ENCODE results near the gene EXOC4.

The EXOC4 gene

DNA sequence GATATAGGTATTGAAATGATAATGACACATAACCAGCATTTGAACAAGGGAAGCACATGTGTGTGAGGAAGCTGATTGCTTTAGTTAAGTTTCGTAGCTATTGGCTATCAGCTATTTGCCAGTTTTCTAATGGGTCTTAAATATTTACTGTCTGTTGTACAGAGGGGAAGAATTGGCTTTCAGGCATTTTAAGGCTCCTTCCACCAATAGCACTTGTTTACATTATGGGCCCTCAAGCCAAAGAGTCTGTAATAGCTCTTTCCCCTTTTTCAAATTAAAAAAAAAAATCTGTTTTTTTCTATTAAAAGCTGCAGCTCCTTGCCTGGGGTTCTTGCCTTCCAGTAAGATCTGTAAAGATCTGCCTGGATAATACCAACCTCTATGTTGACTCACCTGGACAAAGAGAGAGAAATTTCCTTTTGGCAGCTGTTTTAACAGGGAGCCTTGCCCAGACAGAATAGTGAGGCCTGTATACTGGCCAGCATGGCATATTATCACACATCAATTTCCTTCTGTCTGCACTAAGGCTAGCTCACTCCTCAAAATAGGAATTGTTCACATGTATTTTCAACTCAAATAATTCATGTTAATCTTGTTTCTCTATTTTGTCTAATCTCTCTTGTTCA, 769.5 kb downstream of the EXOC4 start:
- H3K4me3 ChIP-seq (ENCODE audit: insufficient read length, low read depth), result no peak overlapping the region
- DNase-seq (ENCODE audit: low read depth, low spot score), result no peak
- H3K4me1 ChIP-seq (ENCODE audit: insufficient read depth, insufficient read length), result no peaks in the 10 kb centered on the region
- TF ChIP-seq SUZ12 (IDR thresholded peaks at IDR 0.05; ENCODE audit: extremely low read depth, insufficient read depth, insufficient read length), result no peak
- TF ChIP-seq YY1 (IDR thresholded peaks at IDR 0.05; ENCODE audit: insufficient read depth, insufficient read length), result no peak
- no peak for TF ChIP-seq ZNF274 (IDR thresholded peaks at IDR 0.05; ENCODE audit: low read depth, low read length)
- H3K27me3 ChIP-seq (ENCODE audit: insufficient read depth, insufficient read length), result no peaks in the 10 kb centered on the region
- no peak overlapping the region for H3K9ac ChIP-seq (ENCODE audit: insufficient read length, low read depth)
- no peaks in the 10 kb centered on the region for H3K9me3 ChIP-seq (ENCODE audit: insufficient read depth, low read length)
- H3K36me3 ChIP-seq (ENCODE audit: insufficient read depth, insufficient read length, low read length), result no peaks in the 10 kb centered on the region

DNA sequence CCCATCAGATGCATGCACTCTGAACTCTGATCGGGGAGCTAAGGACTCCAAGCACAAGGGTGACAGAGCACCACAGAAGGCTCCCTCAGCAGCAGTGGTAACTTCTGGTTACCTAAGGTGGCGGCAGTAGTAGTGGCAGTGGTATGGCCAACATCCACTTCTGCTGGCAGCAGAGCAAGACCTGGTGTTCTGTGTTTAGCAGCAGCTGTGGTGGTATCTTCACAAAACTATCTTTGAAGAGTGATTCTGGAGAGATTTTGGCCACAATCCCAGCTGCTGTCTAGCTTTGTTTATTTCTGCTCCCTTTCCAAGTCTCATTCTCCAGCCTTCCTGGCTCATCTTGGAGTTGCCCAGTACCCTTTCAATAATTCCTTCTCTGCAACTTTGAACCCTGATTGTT, 771.9 kb downstream of the EXOC4 start:
- Histone ChIP-seq H3K4me1 (ENCODE audit: insufficient read depth, insufficient read length) (no peaks in the 10 kb centered on the region), H3K36me3 (ENCODE audit: insufficient read depth, insufficient read length, low read length) (no peaks in the 10 kb centered on the region), H3K9ac (ENCODE audit: insufficient read length, low read depth) (no peak overlapping the region), H3K4me3 (ENCODE audit: insufficient read length, low read depth) (no peak overlapping the region), H3K9me3 (ENCODE audit: insufficient read depth, low read length) (peaks cover 12% of the 10 kb centered on the region; the same call in 1 of the 2 replicates), H3K27me3 (ENCODE audit: insufficient read depth, insufficient read length) (no peaks in the 10 kb centered on the region)
- DNase-seq (ENCODE audit: low read depth, low spot score), result no peak
- TF ChIP-seq SUZ12 (IDR thresholded peaks at IDR 0.05; ENCODE audit: extremely low read depth, insufficient read depth, insufficient read length), result no peak
- no peak for TF ChIP-seq ZNF274 (IDR thresholded peaks at IDR 0.05; ENCODE audit: low read depth, low read length)
- TF ChIP-seq YY1 (IDR thresholded peaks at IDR 0.05; ENCODE audit: insufficient read depth, insufficient read length), result no peak

GRCh38 chr7:134028853-134029252, 776.0 kb downstream of the EXOC4 start:
- peak; percentile 80 for DNase-seq (ENCODE audit: low read depth, low spot score)
- H3K36me3 ChIP-seq (ENCODE audit: insufficient read depth, insufficient read length, low read length), result no peaks in the 10 kb centered on the region

DNA sequence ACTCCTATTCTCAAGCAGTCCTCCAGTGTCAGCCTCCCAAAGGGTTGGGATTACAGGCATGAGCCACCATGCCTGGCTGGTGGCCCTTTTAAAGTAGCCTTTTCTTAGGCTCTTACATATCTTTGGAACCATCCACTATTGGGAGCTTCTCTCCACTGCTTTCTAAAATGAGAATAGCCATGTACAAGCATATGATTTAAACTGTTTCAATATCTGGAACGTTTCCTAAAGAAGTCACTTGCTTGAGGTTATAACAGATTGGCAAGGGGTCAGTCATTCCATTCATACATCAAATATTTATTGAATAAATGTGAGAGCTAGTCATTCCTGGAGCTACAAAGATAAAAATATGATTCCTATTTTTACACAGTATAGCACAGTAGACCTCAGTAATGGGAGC, 776.9 kb downstream of the EXOC4 start:
- Histone ChIP-seq H3K9me3 (ENCODE audit: insufficient read depth, low read length) (peaks cover 19% of the 10 kb centered on the region; the same call in 1 of the 2 replicates), H3K9ac (ENCODE audit: insufficient read length, low read depth) (no peak overlapping the region), H3K27me3 (ENCODE audit: insufficient read depth, insufficient read length) (no peaks in the 10 kb centered on the region), H3K4me3 (ENCODE audit: insufficient read length, low read depth) (no peak overlapping the region), H3K36me3 (ENCODE audit: insufficient read depth, insufficient read length, low read length) (no peaks in the 10 kb centered on the region), H3K4me1 (ENCODE audit: insufficient read depth, insufficient read length) (no peaks in the 10 kb centered on the region)
- TF ChIP-seq ZNF274 (IDR thresholded peaks at IDR 0.05; ENCODE audit: low read depth, low read length), result no peak
- no peak for TF ChIP-seq SUZ12 (IDR thresholded peaks at IDR 0.05; ENCODE audit: extremely low read depth, insufficient read depth, insufficient read length)
- TF ChIP-seq YY1 (IDR thresholded peaks at IDR 0.05; ENCODE audit: insufficient read depth, insufficient read length), result no peak
- no peak for DNase-seq (ENCODE audit: low read depth, low spot score)

More at GRCh38 chr7:134028853-134029252, 776.0 kb downstream of the EXOC4 start:
- Histone ChIP-seq H3K27me3 (ENCODE audit: insufficient read depth, insufficient read length) (no peaks in the 10 kb centered on the region), H3K4me1 (ENCODE audit: insufficient read depth, insufficient read length) (no peaks in the 10 kb centered on the region), H3K4me3 (ENCODE audit: insufficient read length, low read depth) (no peak overlapping the region), H3K9me3 (ENCODE audit: insufficient read depth, low read length) (peaks cover 19% of the 10 kb centered on the region; the same call in 1 of the 2 replicates), H3K9ac (ENCODE audit: insufficient read length, low read depth) (no peak overlapping the region)
- no peak for TF ChIP-seq YY1 (IDR thresholded peaks at IDR 0.05; ENCODE audit: insufficient read depth, insufficient read length)
- no peak for TF ChIP-seq ZNF274 (IDR thresholded peaks at IDR 0.05; ENCODE audit: low read depth, low read length)
- TF ChIP-seq SUZ12 (IDR thresholded peaks at IDR 0.05; ENCODE audit: extremely low read depth, insufficient read depth, insufficient read length), result no peak

- H3K4me3 ChIP-seq (ENCODE audit: insufficient read length, low read depth), result no peak overlapping the region
- H3K9ac ChIP-seq (ENCODE audit: insufficient read length, low read depth), result no peak overlapping the region
- H3K4me1 ChIP-seq (ENCODE audit: insufficient read depth, insufficient read length), result no peaks in the 10 kb centered on the region
- H3K9me3 ChIP-seq (ENCODE audit: insufficient read depth, low read length), result peaks cover 19% of the 10 kb centered on the region; the same call in 1 of the 2 replicates
- DNase-seq (ENCODE audit: low read depth, low spot score), result no peak
- no peaks in the 10 kb centered on the region for H3K36me3 ChIP-seq (ENCODE audit: insufficient read depth, insufficient read length, low read length)
- H3K27me3 ChIP-seq (ENCODE audit: insufficient read depth, insufficient read length), result no peaks in the 10 kb centered on the region
- TF ChIP-seq ZNF274 (IDR thresholded peaks at IDR 0.05; ENCODE audit: low read depth, low read length), result no peak
- TF ChIP-seq SUZ12 (IDR thresholded peaks at IDR 0.05; ENCODE audit: extremely low read depth, insufficient read depth, insufficient read length), result no peak
- TF ChIP-seq YY1 (IDR thresholded peaks at IDR 0.05; ENCODE audit: insufficient read depth, insufficient read length), result no peak
These were observed 777.6 kb downstream of the EXOC4 start for GRCh38 chr7:134030460-134030865.

GRCh38 chr7:134031835-134032617, 779.1 kb downstream of the EXOC4 start:
- peaks cover 19% of the 10 kb centered on the region; the same call in 1 of the 2 replicates for H3K9me3 ChIP-seq (ENCODE audit: insufficient read depth, low read length)
- no peak for DNase-seq (ENCODE audit: low read depth, low spot score)

DNA sequence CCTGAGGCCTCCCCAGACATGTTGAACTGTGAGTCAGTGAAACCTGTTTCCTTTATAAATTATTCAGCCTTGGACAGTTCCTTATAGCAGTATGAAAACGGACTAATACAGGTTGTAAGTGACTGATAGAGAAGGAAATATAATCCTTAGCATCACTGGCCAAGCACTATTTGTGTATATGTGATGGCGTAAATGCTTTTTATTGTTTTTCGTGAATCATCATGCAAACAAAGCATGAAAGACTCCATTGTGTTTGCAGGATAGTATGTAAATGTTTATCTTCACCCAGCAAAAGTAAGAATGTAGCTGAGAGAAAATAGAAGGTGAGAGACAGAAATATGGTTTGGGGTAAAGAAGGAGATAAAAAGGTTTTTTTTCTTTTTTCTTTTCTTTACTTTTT, 781.8 kb downstream of the EXOC4 start:
- TF ChIP-seq ZNF274 (IDR thresholded peaks at IDR 0.05; ENCODE audit: low read depth, low read length) (no peak), SUZ12 (IDR thresholded peaks at IDR 0.05; ENCODE audit: extremely low read depth, insufficient read depth, insufficient read length) (no peak), YY1 (IDR thresholded peaks at IDR 0.05; ENCODE audit: insufficient read depth, insufficient read length) (no peak)
- H3K9ac ChIP-seq (ENCODE audit: insufficient read length, low read depth), result no peak overlapping the region
- H3K4me3 ChIP-seq (ENCODE audit: insufficient read length, low read depth), result no peak overlapping the region
- DNase-seq (ENCODE audit: low read depth, low spot score), result no peak
- H3K4me1 ChIP-seq (ENCODE audit: insufficient read depth, insufficient read length), result no peaks in the 10 kb centered on the region
- H3K27me3 ChIP-seq (ENCODE audit: insufficient read depth, insufficient read length), result no peaks in the 10 kb centered on the region
- no peaks in the 10 kb centered on the region for H3K36me3 ChIP-seq (ENCODE audit: insufficient read depth, insufficient read length, low read length)
- H3K9me3 ChIP-seq (ENCODE audit: insufficient read depth, low read length), result peaks cover 8% of the 10 kb centered on the region; the same call in 1 of the 2 replicates

More at GRCh38 chr7:134031835-134032617, 779.1 kb downstream of the EXOC4 start:
- no peaks in the 10 kb centered on the region for H3K27me3 ChIP-seq (ENCODE audit: insufficient read depth, insufficient read length)
- TF ChIP-seq ZNF274 (IDR thresholded peaks at IDR 0.05; ENCODE audit: low read depth, low read length) (no peak), SUZ12 (IDR thresholded peaks at IDR 0.05; ENCODE audit: extremely low read depth, insufficient read depth, insufficient read length) (no peak), YY1 (IDR thresholded peaks at IDR 0.05; ENCODE audit: insufficient read depth, insufficient read length) (no peak)
- H3K4me3 ChIP-seq (ENCODE audit: insufficient read length, low read depth), result no peak overlapping the region
- no peaks in the 10 kb centered on the region for H3K4me1 ChIP-seq (ENCODE audit: insufficient read depth, insufficient read length)
- H3K9ac ChIP-seq (ENCODE audit: insufficient read length, low read depth), result no peak overlapping the region
- no peaks in the 10 kb centered on the region for H3K36me3 ChIP-seq (ENCODE audit: insufficient read depth, insufficient read length, low read length)

Measured in NT2/D1 (cell line).